NT2/D1 (cell line): ENCODE results near the gene MPLKIP.
"Not testable (repeated sequence)": the region's sequence is repeated elsewhere in the genome, so short reads cannot be mapped to it uniquely, and the experiment has no call there.

Experiments used
- DNase-seq: peaks from one replicate; pipeline ENCODE4 v3.0.0-alpha.2; 2011; ENCODE audit warnings: low read depth, low spot score
- H3K27me3 ChIP-seq: 2 replicates; pipeline ENCODE4 v1.6.0; 2011; ENCODE audit warnings: mild to moderate bottlenecking; ENCODE audit not compliant: insufficient read length, insufficient read depth
- H3K36me3 ChIP-seq: 2 replicates; pipeline ENCODE4 v1.6.1; 2011; ENCODE audit warnings: mild to moderate bottlenecking, low read length, mixed read lengths; ENCODE audit not compliant: insufficient read depth, insufficient read length
- H3K4me1 ChIP-seq: 2 replicates; pipeline ENCODE4 v1.5.1; 2011; ENCODE audit not compliant: insufficient read depth, insufficient read length
- H3K4me3 ChIP-seq: 2 replicates; pipeline ENCODE4 v1.5.1; 2011; ENCODE audit warnings: low read depth; ENCODE audit not compliant: insufficient read length
- H3K9ac ChIP-seq: 2 replicates; pipeline ENCODE4 v1.6.0; 2011; ENCODE audit warnings: low read depth; ENCODE audit not compliant: insufficient read length
- H3K9me3 ChIP-seq: 2 replicates; pipeline ENCODE4 v1.5.1; 2011; ENCODE audit warnings: mild to moderate bottlenecking, low read length; ENCODE audit not compliant: insufficient read depth
- SUZ12 ChIP-seq: IDR thresholded peaks from 2 replicates; pipeline ENCODE4 v1.6.1; 2011; ENCODE audit not compliant: insufficient read length, insufficient read depth; ENCODE audit errors: extremely low read depth
- YY1 ChIP-seq: IDR thresholded peaks from 2 replicates; pipeline ENCODE4 v1.6.1; 2011; ENCODE audit not compliant: insufficient read length, insufficient read depth
- ZNF274 ChIP-seq: IDR thresholded peaks from 2 replicates; pipeline ENCODE4 v1.6.1; 2011; ENCODE audit warnings: mild to moderate bottlenecking, low read depth, low read length

The MPLKIP gene

DNA sequence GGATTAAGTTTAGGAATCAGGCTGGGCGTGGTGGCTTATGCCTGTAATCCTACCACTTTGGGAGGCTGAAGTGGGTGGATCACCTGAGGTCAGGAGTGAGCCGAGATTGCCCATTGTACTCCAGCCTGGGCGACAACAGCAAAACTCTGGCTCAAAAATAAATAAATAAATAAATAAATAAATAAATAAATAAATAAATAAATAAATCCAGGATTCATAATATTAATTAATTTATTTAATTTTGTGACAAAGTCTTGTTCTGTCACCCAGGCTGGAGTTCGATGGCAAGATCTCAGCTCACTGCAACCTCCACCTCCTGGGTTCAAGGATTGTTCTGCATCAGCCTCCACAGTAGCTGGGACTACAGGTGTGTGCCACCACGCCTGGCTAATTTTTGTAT is 4.6 kb upstream of the MPLKIP start:
- Histone ChIP-seq H3K9me3 (no peaks in the 10 kb centered on the region), H3K4me1 (no peaks in the 10 kb centered on the region), H3K36me3 (no peaks in the 10 kb centered on the region), H3K4me3 (no peak overlapping the region), H3K9ac (no peak overlapping the region), H3K27me3 (peaks cover 6% of the 10 kb centered on the region)
- TF ChIP-seq ZNF274 (no peak), YY1 (no peak), SUZ12 (no peak)
- DNase-seq, result no peak

DNA sequence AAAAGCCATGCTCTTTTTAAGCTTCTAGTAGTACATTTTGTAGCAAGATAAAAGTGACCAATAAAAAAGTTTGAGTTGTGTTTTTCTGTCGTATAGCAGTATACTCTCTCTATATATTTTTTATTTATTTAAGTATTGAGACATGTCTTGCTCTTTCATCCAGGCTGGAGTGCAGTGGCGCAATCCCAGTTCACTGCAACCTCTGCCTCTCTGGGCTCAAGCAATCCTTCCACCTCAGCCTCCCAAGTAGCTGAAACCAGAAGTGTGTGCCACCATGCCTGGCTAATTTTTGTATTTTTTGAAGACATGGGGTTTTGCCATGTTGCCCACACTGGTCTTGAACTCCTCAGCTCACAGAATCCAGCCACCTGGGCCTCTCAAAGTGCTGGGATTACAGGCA is 3.1 kb upstream of the MPLKIP start:
- TF ChIP-seq ZNF274, result no peak
- Histone ChIP-seq H3K36me3 (no peaks in the 10 kb centered on the region), H3K9ac (no peak overlapping the region), H3K4me1 (no peaks in the 10 kb centered on the region), H3K4me3 (no peak overlapping the region), H3K9me3 (no peaks in the 10 kb centered on the region), H3K27me3 (peaks cover 6% of the 10 kb centered on the region)
- no peak for DNase-seq

GRCh38 chr7:40135317-40135610 is 842 bp upstream of the MPLKIP start:
- no peak for TF ChIP-seq SUZ12
- Histone ChIP-seq H3K4me1 (no peaks in the 10 kb centered on the region), H3K4me3 (peak overlapping the region; percentile 93), H3K36me3 (peaks cover 18% of the 10 kb centered on the region), H3K9ac (peak overlapping the region; percentile 95), H3K27me3 (peaks cover 6% of the 10 kb centered on the region), H3K9me3 (no peaks in the 10 kb centered on the region)
- DNase-seq, result no peak

DNA sequence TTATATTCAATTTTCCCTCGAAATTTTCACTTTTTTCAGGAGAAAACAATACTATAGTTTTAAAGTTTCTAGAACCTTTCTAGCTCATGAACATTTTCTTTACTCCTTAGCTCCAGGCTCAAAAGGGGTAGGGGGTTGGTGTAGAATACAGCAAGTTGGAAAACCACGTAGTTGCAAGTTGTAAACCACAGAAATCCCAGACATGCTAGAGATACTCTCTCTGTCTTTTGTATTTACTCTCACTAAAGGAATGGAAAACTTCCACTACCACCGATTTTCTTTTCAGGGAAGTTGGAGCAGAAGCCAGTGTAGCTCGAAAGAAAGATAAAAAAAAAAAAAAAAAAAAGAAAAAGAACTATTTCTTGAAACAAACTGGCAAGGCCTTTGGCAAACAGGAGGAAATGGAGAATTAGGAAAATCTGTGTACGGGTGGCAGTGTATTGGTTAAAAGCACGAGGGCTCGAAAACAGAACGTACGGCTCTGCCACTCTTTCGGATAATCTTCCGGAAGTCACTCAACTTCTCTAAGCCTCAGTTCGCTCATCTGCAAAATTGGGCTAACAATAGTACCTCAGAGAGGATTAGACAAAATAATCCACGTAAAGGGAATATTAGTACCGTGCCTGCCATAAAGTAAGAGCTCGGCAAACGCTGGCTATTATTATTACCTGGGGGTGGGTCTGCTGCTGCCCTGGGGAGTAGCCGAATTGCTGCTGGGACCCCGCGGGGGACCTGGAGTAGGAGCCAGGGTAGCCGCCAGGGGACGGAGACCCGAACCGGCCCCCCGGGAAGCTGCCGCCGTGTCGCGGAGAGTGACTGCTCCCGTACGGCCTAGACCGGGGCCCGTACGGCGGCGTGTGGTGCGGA is 628 bp downstream of the MPLKIP start:
- H3K36me3 ChIP-seq, result peaks cover 26% of the 10 kb centered on the region
- H3K4me3 ChIP-seq, result peak overlapping the region; percentile 93
- peak overlapping the region; percentile 95 for H3K9ac ChIP-seq
- TF ChIP-seq ZNF274 (no peak), YY1 (no peak), SUZ12 (no peak)
- no peaks in the 10 kb centered on the region for H3K9me3 ChIP-seq
- peaks cover 6% of the 10 kb centered on the region for H3K27me3 ChIP-seq
- DNase-seq, result no peak
- no peaks in the 10 kb centered on the region for H3K4me1 ChIP-seq

- H3K27me3 ChIP-seq, result no peaks in the 10 kb centered on the region
- H3K9me3 ChIP-seq, result no peaks in the 10 kb centered on the region
- no peak for TF ChIP-seq YY1
- TF ChIP-seq SUZ12, result no peak
- TF ChIP-seq ZNF274, result no peak
- peaks cover 3% of the 10 kb centered on the region for H3K36me3 ChIP-seq
- no peaks in the 10 kb centered on the region for H3K4me1 ChIP-seq
- DNase-seq, result no peak
- H3K4me3 ChIP-seq, result no peak overlapping the region
- no peak overlapping the region for H3K9ac ChIP-seq
Observed at GRCh38 chr7:40122940-40123254, 11.5 kb downstream of the MPLKIP start.

DNA sequence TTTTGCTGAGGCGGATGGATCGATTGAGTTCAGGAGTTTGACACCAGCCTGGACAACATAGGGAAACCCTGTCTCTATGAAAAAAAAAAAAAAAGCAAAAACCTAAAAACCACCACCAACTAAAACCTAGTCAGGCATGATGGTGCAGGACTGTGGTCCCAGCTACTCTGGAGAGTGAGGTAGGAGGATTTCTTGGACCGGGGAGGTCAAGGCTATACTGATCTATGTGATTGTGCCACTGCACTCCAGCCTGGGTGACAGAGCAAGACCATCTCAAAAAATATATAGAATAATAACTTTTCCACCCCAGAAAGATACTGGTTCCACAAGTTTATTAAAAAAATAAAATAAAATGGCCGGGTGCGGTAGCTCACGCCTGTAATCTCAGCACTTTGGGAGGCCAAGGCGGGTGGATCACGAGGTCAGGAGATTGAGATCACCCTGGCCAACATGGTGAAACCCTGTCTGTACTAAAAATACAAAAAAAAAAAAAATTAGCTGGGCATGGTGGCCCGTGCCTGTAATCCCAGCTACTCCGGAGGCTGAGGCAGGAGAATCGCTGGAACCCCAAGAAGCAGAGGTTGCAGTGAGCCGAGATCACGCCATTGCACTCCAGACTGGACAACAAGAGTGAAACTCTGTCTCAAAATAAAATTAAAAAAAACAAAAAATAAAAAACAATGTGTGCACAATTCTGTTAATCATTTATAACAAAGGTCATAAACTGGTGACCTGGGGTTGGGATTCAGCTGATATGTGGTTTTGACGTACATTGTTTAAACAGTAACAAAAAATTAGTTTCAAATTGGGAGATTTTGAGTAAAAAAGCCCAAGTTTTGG is 12.1 kb downstream of the MPLKIP start:
- not testable (repeated sequence) for H3K4me1 ChIP-seq, H3K9ac ChIP-seq, H3K27me3 ChIP-seq, H3K36me3 ChIP-seq, H3K4me3 ChIP-seq, DNase-seq, H3K9me3 ChIP-seq

DNA sequence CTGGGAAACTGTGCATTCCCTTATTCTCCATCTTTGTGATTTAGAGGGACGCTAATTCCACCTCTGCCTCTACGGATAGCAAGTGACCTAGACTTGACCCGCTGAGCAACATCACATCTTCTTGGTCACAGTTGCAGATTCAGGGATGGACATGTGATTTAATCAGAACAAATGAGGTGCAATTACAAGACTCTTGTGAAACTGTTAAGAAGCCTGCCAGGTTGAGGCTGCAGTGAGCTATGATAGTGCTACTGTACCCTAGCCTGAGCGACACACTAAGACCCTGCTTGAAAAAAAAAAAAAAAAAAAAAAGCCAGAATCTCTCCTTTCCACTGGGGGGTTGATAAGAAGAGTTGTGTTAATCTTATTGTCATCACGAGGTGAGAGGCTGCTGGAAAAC is 14.4 kb downstream of the MPLKIP start:
- TF ChIP-seq YY1 (no peak), ZNF274 (no peak), SUZ12 (no peak)
- Histone ChIP-seq H3K9me3 (no peaks in the 10 kb centered on the region), H3K36me3 (no peaks in the 10 kb centered on the region), H3K4me1 (no peaks in the 10 kb centered on the region), H3K4me3 (no peak overlapping the region), H3K9ac (no peak overlapping the region), H3K27me3 (no peaks in the 10 kb centered on the region)
- no peak for DNase-seq

DNA sequence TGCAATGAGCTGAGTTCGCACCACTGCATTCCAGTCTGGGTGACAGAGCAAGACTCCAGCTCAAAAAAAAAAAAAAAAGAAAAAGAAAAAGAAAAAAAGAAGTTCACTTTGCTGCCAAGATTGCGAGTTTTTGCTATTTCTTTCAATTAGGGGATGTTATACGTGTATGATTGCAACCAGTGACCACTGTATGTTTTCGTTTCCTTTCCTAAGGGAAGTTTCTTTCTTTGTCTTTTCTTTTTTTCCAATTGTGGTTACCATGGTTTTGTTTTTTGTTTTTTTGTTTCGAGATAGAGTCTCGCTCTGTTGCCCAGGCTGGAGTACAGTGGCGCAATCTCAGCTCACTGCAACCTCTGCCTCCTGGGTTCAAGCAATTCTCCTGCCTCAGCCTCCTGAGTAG is 16.2 kb downstream of the MPLKIP start:
- not testable (repeated sequence) for H3K4me1 ChIP-seq, H3K4me3 ChIP-seq, H3K27me3 ChIP-seq, H3K36me3 ChIP-seq, H3K9ac ChIP-seq, DNase-seq, H3K9me3 ChIP-seq

DNA sequence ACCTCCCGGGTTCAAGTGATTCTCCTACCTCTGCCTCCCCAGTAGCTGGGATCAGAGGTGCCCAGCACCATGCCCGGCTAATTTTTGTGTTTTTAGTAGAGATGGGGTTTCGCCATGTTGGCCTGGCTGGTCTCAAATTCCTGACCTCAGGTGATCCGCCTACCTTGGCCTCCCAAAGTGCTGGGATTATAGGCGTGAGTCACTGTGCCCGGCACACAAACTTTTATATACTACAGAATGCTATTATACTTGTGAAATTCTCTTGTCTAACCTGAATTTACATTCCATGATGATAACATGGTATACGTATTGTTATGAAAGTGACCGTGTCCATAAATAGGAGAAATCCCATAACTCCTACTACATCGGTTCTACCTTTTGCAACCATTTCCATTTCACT is 17.2 kb downstream of the MPLKIP start:
- H3K9ac ChIP-seq, DNase-seq, H3K36me3 ChIP-seq, H3K4me3 ChIP-seq, H3K4me1 ChIP-seq, H3K27me3 ChIP-seq, H3K9me3 ChIP-seq: not testable (repeated sequence)
